Measurements from ENCODE around the gene COBL.

DNA sequence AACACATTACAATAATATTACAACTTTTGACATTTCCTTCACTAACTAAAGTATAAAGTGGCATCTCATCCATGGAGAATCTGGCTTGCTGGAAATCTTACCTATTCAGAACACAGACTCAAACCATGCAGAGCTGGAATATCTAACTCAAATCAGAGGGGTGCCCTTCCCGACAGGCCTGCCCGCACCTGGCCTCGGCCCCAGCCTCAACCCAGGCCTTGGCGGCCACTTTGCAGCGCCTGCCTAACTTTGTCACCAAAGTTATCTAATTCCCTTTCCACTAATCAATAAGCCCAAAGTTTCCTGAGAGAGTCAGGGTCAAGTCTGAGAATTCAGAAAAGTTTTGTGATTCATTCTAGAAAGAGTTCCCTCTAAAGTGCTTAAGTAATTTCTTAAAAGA, 212.9 kb downstream of the COBL start:
- no peak for TF ChIP-seq POLR2AphosphoS5 (IDR thresholded peaks at IDR 0.05; ENCODE audit: low read depth, low read length)
- TF ChIP-seq POLR2A (IDR thresholded peaks at IDR 0.05; ENCODE audit: low read depth, low read length) = no peak
- no peak for TF ChIP-seq SPI1 (IDR thresholded peaks at IDR 0.05; ENCODE audit: low read depth, low read length)
